Activated naive CD8-positive, alpha-beta T cell (primary cell): ENCODE data around the gene ATOH8.

Source experiments
- H3K27ac Mint-ChIP-seq: one replicate; pipeline ENCODE4 v1.8.0; 2021; ENCODE audit warnings: mixed read lengths
- H3K27me3 Mint-ChIP-seq: one replicate; pipeline ENCODE4 v1.8.0; 2021; ENCODE audit warnings: mixed read lengths
- H3K36me3 Mint-ChIP-seq: one replicate; pipeline ENCODE4 v1.8.0; 2021; ENCODE audit warnings: mixed read lengths
- H3K4me1 Mint-ChIP-seq: one replicate; pipeline ENCODE4 v1.8.0; 2021; ENCODE audit warnings: low read depth, mixed read lengths
- H3K4me3 Mint-ChIP-seq: one replicate; pipeline ENCODE4 v1.8.0; 2021; ENCODE audit warnings: mild to moderate bottlenecking, mixed read lengths
- H3K9me3 Mint-ChIP-seq: one replicate; pipeline ENCODE4 v1.8.0; 2021; ENCODE audit warnings: low read depth, mixed read lengths

The ATOH8 gene

DNA sequence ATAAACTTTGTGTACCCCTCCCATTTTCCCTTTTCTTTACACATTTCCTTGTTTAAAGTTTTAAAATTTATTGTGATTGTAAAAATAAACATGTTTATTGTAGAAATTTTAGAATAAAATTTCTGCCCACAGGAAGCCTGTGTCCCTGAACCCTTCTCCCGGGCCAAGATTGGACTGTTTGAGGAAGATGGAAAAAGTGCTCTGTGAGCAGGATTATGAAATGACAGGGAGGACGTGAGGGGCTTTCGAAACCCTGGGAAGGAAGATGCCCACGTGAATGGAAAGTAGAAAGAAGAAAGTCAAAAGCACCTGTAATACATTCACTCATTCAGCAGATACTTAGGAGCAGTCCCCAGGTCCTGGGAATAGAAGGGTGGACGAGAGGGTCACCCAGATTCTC, 25.4 kb upstream of the ATOH8 start:
- Mint-ChIP-seq H3K27ac (no peak overlapping the region), H3K36me3 (no peaks in the 10 kb centered on the region), H3K4me3 (no peak overlapping the region), H3K9me3 (no peaks in the 10 kb centered on the region), H3K4me1 (no peaks in the 10 kb centered on the region), H3K27me3 (peaks cover 1% of the 10 kb centered on the region)

DNA sequence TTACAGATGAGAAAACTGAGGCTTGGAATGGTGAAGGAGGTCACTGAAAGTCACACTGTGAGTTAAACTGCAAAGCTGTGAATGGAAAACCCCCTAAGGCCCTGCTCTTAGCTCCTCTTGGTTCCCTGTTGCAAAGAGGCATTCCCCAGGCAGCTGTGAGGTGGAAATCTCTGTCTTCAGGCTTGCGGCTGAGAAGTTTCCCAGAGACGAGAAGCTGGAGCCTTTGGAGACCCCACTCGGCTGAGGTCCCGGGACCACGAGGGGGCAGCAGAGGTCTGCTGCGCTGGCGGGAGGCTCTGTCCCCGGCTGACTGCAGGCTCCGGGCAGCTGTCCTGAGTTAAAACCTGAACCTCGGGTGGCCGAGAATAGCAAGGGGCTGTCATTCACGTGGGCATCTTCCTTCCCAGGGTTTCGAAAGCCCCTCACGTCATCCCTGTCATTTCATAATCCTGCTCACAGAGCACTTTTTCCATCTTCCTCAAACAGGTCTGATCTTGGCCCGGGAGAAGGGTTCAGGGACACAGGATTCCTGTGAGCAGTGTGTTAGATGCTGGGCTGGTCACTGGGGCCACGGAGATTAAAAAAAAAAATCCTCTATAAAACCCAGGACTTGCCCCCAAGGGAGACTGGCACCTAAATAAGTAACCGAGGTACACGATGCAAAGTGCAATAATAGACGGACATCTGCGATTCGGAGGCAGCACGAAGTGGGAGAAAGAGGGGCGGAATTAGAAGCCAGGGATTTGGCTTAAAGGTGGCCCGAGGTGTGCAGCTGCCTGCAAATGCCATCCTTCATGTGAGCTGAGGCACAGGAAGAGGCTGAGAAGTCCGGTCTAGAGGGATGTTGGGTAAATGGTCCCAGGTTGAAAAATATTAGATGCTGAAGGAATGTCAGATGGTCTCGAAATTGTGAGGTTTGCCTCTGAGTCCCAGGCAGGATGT, 24.6 kb upstream of the ATOH8 start:
- Mint-ChIP-seq H3K27ac (no peak overlapping the region), H3K36me3 (no peaks in the 10 kb centered on the region), H3K9me3 (no peaks in the 10 kb centered on the region), H3K4me3 (no peak overlapping the region), H3K27me3 (peaks cover 1% of the 10 kb centered on the region), H3K4me1 (no peaks in the 10 kb centered on the region)

DNA sequence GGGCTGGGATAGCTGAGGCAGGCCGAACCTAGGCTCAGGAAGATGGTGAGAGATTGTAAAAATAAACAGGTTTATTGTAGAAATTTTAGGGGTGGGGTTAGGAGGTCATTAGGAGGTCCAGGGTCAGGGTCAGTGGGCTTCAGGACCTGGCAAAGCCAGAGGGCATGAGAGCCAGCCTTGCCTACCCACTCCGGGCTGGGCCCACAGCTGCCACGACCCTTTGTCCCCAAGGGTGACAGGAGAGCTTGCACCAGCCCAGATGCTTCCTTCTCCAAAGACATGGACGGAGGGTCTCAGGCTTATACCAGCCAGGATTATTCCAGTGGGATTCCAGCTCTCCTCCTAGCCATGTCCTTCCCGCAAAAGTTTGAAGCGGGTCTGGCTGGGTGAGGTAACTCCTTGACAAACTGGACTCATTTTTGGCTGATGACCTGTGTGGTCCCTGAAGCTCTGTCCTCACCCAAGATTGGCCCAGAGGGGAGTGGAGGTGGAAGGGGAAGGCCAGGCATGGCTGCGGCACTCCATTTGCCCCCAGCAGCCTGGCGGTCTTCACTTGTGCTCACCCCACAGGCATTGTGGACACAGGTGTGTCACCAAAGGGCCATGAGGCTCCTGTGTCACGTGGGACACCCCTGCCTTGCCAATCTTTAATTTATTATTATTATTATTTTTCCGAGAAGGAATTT, 23.8 kb upstream of the ATOH8 start:
- Mint-ChIP-seq H3K9me3 (no peaks in the 10 kb centered on the region), H3K4me3 (no peak overlapping the region), H3K4me1 (no peaks in the 10 kb centered on the region), H3K27ac (no peak overlapping the region), H3K36me3 (no peaks in the 10 kb centered on the region), H3K27me3 (peaks cover 1% of the 10 kb centered on the region)

DNA sequence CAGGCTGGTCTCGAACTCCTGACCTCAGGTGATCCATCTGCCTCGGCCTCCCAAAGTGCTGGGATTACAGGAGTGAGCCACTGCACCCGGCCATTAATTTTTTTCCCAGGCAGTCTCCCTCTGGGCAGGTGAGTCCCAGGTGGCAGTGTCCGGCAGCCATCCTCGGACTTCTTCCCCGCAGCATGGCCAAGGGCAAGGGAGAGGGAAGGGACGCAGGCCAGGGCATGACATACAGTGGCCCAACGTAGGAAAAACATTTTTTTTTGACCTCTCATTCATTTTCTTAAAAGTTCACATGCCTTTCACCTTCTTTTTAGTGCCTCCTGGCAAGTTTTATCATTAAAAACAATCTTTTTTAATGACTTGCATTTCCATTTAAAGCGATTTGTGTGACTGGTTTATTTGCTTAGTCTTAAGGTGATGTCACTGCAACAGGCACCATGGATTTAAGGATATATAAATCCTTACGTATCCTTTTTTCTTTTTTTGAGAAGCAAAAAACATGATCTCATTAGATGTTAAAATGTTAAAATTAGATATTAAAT, 23.0 kb upstream of the ATOH8 start:
- Mint-ChIP-seq H3K27ac (no peak overlapping the region), H3K9me3 (no peaks in the 10 kb centered on the region), H3K4me1 (no peaks in the 10 kb centered on the region), H3K27me3 (peaks cover 1% of the 10 kb centered on the region), H3K4me3 (no peak overlapping the region), H3K36me3 (no peaks in the 10 kb centered on the region)

DNA sequence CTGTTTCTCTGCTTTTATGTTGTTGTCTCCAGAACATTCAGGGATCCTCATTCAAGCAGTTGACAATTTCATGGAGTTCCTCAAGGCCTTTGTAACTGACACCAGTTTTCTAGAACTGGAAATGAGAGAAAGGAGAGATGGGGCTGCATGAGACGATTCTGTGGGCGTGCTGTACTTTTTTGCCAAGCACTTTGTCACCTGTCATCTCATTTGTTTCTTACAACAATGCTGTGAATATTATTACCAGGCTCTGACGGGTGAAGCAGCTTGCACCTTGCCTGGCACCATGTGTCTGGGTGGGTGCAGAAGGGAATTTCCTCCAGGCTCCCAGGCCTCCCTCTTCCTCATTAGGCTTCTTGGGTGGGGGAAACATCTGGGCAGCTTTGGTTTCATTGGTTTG, 22.2 kb upstream of the ATOH8 start:
- peaks cover 1% of the 10 kb centered on the region for H3K27me3 Mint-ChIP-seq
- H3K27ac Mint-ChIP-seq: no peak overlapping the region
- H3K36me3 Mint-ChIP-seq: no peaks in the 10 kb centered on the region
- H3K4me1 Mint-ChIP-seq: no peaks in the 10 kb centered on the region
- no peaks in the 10 kb centered on the region for H3K9me3 Mint-ChIP-seq
- no peak overlapping the region for H3K4me3 Mint-ChIP-seq

DNA sequence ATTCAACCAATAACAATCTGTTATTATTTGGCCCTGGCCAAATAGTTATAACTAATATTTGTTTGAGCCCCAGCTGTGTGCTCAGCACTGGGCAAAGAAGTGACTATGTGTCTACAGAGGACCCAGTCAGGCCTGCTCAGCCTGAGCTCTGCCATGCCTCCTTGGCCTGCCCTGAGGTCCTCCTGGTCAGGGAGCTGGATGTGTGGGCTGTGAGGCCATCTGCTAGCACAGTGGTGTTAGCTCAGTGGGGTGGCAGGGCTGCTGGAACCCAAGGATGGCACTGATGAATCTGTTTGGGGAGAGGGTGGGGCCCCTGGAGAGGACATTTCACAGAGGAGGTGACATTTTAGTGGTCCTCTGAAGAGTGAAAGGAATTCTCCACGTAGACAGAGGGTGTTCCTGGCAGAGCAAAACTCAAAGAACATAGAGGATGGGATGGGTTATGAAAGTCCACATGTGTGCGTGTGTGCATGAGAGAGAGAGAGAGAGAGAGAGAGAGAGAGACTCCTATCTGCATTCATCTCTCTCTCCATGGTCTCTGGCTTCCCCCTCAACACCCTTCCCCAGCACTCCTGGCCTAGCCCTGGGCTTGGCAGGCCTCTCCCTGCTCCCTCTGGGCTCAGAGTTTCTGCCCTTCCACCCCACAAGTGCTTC, 21.2 kb upstream of the ATOH8 start:
- Mint-ChIP-seq H3K36me3 (no peaks in the 10 kb centered on the region), H3K27me3 (peaks cover 1% of the 10 kb centered on the region), H3K27ac (no peak overlapping the region), H3K9me3 (no peaks in the 10 kb centered on the region), H3K4me1 (no peaks in the 10 kb centered on the region), H3K4me3 (no peak overlapping the region)

DNA sequence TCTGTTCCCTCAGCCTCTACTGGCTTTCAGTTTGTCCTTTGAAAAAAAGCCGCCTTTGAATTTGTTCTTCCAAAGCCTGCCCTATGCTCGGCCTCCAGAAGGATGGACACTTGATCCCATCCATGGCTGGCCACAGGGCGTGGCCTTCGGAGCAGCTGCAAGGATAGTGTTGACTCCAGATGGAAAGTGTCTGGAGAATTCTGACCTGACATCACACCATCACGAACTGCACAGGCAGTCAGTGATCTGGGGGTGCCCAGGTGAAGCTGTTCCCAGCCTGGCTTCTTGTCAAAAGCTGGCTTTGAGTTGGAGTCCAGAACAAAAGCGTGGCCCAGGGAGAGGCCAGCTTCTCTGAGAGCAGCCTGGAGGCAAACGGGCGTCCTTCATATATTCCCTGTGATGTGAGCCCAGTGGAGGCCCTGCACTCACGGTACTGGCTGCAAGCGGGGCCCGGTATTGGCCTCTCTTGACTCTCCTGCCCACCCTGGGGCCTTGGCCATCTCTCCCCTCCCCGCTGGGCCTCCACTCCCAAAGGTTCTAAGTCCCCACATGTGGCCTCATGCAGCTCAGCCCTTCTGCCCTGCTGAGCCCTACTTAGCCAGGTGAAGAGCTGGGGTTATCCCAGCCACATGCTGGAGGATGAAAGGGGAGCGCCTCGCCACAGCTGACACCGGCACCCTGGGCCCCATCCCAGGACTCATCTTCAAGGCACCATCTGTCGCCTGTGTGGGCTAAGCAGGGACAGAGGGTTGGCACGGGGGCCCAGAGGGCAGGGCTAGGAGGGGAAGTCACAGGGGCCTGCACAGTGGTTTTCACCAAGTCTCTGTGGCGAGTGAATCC, 20.4 kb upstream of the ATOH8 start:
- no peak overlapping the region for H3K27ac Mint-ChIP-seq
- peaks cover 2% of the 10 kb centered on the region for H3K27me3 Mint-ChIP-seq
- no peaks in the 10 kb centered on the region for H3K36me3 Mint-ChIP-seq
- no peaks in the 10 kb centered on the region for H3K9me3 Mint-ChIP-seq
- no peaks in the 10 kb centered on the region for H3K4me1 Mint-ChIP-seq
- H3K4me3 Mint-ChIP-seq: no peak overlapping the region

DNA sequence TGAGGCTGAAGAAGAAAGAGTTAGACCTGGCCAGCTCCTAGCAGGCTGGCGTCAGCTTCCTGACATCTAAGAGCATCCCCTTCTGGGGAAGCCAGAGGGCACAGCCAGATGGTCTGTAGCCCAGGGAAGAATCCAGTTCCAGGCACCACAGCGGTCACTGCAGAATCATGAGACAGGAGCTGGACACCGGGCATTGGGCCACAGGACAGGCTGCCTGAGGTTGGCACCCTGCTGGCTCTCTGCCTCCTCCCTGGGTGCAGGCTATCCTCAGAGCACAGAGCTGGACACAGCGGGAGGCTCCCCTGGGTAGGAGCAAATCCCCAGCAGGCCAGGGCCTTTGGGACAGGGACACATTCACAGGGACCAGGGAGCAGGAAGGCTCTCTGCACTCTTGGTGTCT, 19.8 kb upstream of the ATOH8 start:
- H3K36me3 Mint-ChIP-seq: no peaks in the 10 kb centered on the region
- H3K4me3 Mint-ChIP-seq: no peak overlapping the region
- H3K27me3 Mint-ChIP-seq: peaks cover 4% of the 10 kb centered on the region
- no peaks in the 10 kb centered on the region for H3K4me1 Mint-ChIP-seq
- H3K9me3 Mint-ChIP-seq: no peaks in the 10 kb centered on the region
- no peak overlapping the region for H3K27ac Mint-ChIP-seq

DNA sequence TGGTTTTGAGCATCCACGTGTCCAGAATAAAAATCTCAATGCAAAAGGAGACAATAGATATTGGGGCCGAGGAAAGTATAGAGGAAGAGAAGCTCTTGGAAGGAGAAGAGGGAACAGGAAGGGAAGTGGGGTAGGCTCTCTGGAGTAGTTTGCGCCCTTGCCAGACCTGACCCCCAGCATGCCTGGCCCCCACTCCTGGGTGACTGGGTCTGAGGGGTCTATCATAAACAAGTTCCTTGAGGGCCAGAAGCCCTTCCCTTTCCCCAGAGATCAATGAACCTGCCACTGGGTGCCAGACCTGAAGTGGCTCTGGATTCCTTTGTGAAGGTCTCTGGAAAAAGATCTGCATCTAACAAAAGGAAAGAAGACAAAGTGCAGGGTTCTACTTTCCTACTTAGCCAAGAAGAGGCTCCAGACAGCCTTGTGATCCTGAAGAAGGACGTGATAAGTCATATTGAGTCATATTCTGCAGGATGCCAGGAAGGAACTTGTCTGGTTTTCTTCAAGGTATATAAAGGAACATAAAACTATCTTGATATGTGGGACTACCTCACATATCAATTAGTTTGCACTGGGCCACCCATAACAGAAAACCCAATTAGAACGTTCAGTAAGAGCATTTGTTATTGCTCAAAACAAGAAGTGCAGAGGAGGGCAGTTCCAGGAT, 18.7 kb upstream of the ATOH8 start:
- no peak overlapping the region for H3K27ac Mint-ChIP-seq
- no peaks in the 10 kb centered on the region for H3K4me1 Mint-ChIP-seq
- no peaks in the 10 kb centered on the region for H3K36me3 Mint-ChIP-seq
- H3K9me3 Mint-ChIP-seq: no peaks in the 10 kb centered on the region
- H3K27me3 Mint-ChIP-seq: peaks cover 2% of the 10 kb centered on the region
- no peak overlapping the region for H3K4me3 Mint-ChIP-seq

DNA sequence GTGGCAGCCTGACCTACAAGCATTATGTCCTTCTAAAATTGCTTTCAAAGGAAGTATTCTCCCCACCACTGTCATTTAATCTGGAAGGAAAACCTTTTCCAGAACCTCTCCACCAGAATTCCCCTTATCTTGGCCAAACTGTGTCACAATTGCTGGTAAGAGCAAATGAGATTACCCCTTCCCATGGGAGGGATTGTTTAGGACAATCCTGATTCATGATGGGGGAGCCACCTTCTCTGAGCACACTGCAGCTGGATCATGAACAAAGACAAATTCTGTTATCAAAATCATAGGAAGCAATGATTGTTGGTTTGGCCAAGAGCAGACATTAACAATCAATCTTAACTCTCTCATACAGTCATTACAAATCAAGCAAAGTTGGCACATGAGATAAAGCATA, 18.1 kb upstream of the ATOH8 start:
- H3K9me3 Mint-ChIP-seq: no peaks in the 10 kb centered on the region
- H3K27me3 Mint-ChIP-seq: peaks cover 2% of the 10 kb centered on the region
- H3K4me1 Mint-ChIP-seq: no peaks in the 10 kb centered on the region
- H3K27ac Mint-ChIP-seq: no peak overlapping the region
- H3K4me3 Mint-ChIP-seq: no peak overlapping the region
- H3K36me3 Mint-ChIP-seq: no peaks in the 10 kb centered on the region

DNA sequence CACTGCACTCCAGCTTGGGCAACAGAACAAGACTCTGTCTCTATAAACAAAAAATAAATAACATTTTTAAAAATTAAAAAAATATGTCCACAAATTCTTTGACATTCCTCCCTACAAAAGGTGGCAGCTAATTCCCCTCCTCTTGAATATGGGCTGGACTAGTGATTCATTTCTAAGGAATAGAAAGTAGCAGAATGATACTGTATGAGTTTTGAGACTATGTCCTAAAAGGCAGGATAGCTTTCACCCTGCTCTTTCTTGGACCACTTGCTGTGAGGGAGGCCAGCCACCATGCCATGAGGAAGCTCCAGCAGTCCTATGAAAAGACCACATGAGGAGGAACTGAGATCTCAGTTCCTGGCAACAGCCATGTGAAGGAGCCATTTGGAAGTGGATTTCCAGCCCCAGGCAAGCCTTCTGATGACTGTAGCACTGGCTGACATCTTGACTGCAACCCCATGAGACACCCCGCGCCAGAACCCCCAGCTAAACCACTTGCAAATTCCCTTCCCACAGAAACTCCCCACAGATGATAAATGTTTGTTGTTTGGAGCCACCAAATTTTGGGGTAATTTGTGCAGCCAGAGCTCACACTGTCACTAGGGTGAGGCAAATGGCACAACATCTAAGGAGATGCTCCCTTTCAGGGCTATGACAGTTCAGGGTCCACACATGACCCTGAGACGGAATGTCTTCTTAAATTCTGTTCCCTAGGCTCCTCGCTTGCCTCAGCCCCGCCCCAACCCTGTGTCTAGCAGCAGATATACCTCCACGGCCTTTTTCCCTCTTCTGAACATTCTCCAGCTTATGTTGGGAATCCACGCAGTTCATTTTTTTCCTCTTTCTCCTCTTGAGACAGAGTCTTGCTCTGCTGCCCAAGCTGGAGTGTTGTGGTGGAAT, 17.1 kb upstream of the ATOH8 start:
- Mint-ChIP-seq H3K4me1 (no peaks in the 10 kb centered on the region), H3K27me3 (peaks cover 6% of the 10 kb centered on the region), H3K9me3 (no peaks in the 10 kb centered on the region), H3K4me3 (no peak overlapping the region), H3K36me3 (no peaks in the 10 kb centered on the region), H3K27ac (no peak overlapping the region)

DNA sequence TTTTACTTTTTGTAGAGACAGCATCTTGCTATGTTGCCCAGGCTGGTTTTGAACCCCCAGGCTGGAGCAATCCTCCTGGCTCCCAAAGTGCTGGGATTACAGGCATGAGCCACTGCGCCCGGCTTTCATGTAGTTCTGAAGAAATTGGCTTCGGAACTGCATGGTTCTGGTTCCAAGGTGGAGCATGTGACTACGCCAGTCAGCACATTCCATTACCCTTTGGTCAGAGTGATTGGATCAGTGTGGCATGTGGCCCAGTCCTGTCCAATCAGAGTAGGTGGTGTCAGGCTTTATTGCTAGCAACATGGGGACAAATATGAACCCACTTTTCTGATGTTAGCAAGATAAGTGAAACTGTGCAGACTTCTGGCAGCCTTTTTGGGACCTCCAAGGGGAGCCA, 16.3 kb upstream of the ATOH8 start:
- Mint-ChIP-seq H3K4me3 (no peak overlapping the region), H3K9me3 (no peaks in the 10 kb centered on the region), H3K4me1 (no peaks in the 10 kb centered on the region), H3K27me3 (peaks cover 9% of the 10 kb centered on the region), H3K27ac (no peak overlapping the region), H3K36me3 (no peaks in the 10 kb centered on the region)

DNA sequence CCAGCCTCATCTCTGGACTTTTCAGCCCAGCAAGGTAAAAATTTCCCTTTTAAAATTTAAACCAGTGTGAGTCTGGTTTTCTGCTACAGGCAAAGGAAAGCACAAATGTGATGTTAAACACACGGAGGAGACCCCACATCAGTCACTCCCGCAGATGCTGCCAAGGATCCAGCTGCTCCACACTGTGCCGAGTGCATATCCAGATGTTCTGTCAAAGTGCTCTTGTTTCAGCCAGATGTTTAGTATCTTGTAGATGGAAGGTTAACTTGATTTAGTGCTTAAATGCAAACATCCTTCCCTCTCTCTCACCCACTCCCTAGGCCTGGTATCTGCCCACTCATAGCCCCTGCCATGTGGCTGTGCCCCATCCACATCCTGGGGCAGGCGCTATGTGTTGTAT, 15.8 kb upstream of the ATOH8 start:
- H3K27ac Mint-ChIP-seq: no peak overlapping the region
- no peaks in the 10 kb centered on the region for H3K36me3 Mint-ChIP-seq
- no peaks in the 10 kb centered on the region for H3K9me3 Mint-ChIP-seq
- no peaks in the 10 kb centered on the region for H3K4me1 Mint-ChIP-seq
- H3K27me3 Mint-ChIP-seq: peaks cover 12% of the 10 kb centered on the region
- H3K4me3 Mint-ChIP-seq: no peak overlapping the region
